SU-DHL-6 (cell line): ENCODE results near the gene PARP8.

Experiments
- H2AFZ ChIP-seq: fragments of 200-600 bp; sonication (generic); 2 replicates; pipeline ENCODE4 v1.6.1; 2014; ENCODE audit warnings: low read depth, mild to moderate bottlenecking, moderate library complexity, mixed read lengths, antibody characterized with exemption, low read length; ENCODE audit not compliant: severe bottlenecking
- H3F3A ChIP-seq: fragments of 200-600 bp; shearing (Covaris generic); 2 replicates; pipeline ENCODE4 v1.6.0; 2016; ENCODE audit warnings: antibody characterized with exemption, mild to moderate bottlenecking; ENCODE audit not compliant: insufficient read depth
- H3K27ac ChIP-seq: fragments of 200-600 bp; sonication (generic); 2 replicates; pipeline ENCODE4 v1.5.1; 2016; ENCODE audit warnings: low read depth, mild to moderate bottlenecking, low read length, moderate library complexity, mixed read lengths
- H3K27me3 ChIP-seq: fragments of 200-600 bp; sonication (generic), shearing (Covaris generic); 2 replicates; pipeline ENCODE4 v1.6.0; 2014; ENCODE audit warnings: mild to moderate bottlenecking, low read length
- H3K36me3 ChIP-seq: fragments of 200-600 bp; sonication (generic); 2 replicates; pipeline ENCODE4 v1.6.1; 2014; ENCODE audit warnings: mild to moderate bottlenecking, low read length, mixed read lengths
- H3K4me2 ChIP-seq: fragments of 300-600, 200-600 bp; shearing (Covaris generic), sonication (generic); 2 replicates; pipeline ENCODE4 v1.6.0; 2014; ENCODE audit warnings: low read length, low read depth, mild to moderate bottlenecking; ENCODE audit not compliant: poor library complexity, severe bottlenecking
- H3K4me3 ChIP-seq: fragments of 200-600 bp; sonication (generic); 2 replicates; pipeline ENCODE4 v1.5.1; 2014; ENCODE audit warnings: antibody characterized with exemption, low read length, mild to moderate bottlenecking, mixed read lengths; ENCODE audit not compliant: insufficient read depth, poor library complexity, severe bottlenecking
- H3K79me2 ChIP-seq: fragments of 200-600 bp; sonication (generic); 2 replicates; pipeline ENCODE4 v1.6.1; 2014; ENCODE audit warnings: mild to moderate bottlenecking, low read length, moderate library complexity; ENCODE audit not compliant: insufficient read depth
- H3K9ac ChIP-seq: fragments of 200-600 bp; sonication (generic); 2 replicates; pipeline ENCODE4 v1.7.0; 2014; ENCODE audit warnings: mild to moderate bottlenecking, low read length
- H3K9me2 ChIP-seq: fragments of 200-600 bp; sonication (generic); replicated peaks from 2 replicates; pipeline ENCODE4 v1.6.1; 2014; ENCODE audit warnings: low read length; ENCODE audit not compliant: insufficient read depth
- H3K9me3 ChIP-seq: fragments of 200-600 bp; sonication (generic); 2 replicates; pipeline ENCODE4 v1.6.1; 2014; ENCODE audit warnings: low read length, mixed read lengths; ENCODE audit not compliant: insufficient read depth
- H4K20me1 ChIP-seq: fragments of 200-600 bp; sonication (generic); 2 replicates; pipeline ENCODE4 v1.6.1; 2014; ENCODE audit warnings: low read depth, mild to moderate bottlenecking, antibody characterized with exemption, low read length, moderate library complexity, mixed read lengths
- CTCF ChIP-seq: fragments of 200-600 bp; sonication (generic); IDR thresholded peaks from one replicate; pipeline ENCODE4 v1.5.1; 2017; ENCODE audit warnings: antibody characterized with exemption, mild to moderate bottlenecking, low read length, moderate library complexity; ENCODE audit not compliant: insufficient read depth, poor library complexity, severe bottlenecking
- EZH2phosphoT487 ChIP-seq: fragments of 200-600 bp; sonication (generic), shearing (Covaris generic); conservative IDR thresholded peaks from 2 replicates; pipeline ENCODE4 v1.6.1; 2018; ENCODE audit warnings: mild to moderate bottlenecking, antibody characterized with exemption, low read length, moderate library complexity, mixed read lengths

PARP8 gene

GRCh38 chr5:50798002-50798401 is 131.6 kb downstream of the PARP8 start:
- no peak for TF ChIP-seq CTCF
- TF ChIP-seq EZH2phosphoT487: no peak
- Histone ChIP-seq H4K20me1 (no peaks in the 10 kb centered on the region), H2AFZ (no peak overlapping the region), H3K9me2 (no peaks in the 10 kb centered on the region), H3K4me2 (no peak overlapping the region), H3K36me3 (peaks cover 4% of the 10 kb centered on the region; the same call in 1 of the 2 replicates), H3F3A (no peaks in the 10 kb centered on the region), H3K27me3 (no peaks in the 10 kb centered on the region), H3K9me3 (no peaks in the 10 kb centered on the region), H3K27ac (no peak overlapping the region), H3K4me3 (no peak overlapping the region), H3K9ac (no peak overlapping the region), H3K79me2 (no peaks in the 10 kb centered on the region)

GRCh38 chr5:50799596-50799995 is 133.2 kb downstream of the PARP8 start:
- Histone ChIP-seq H3K9ac (no peak overlapping the region), H3K27me3 (no peaks in the 10 kb centered on the region), H3K36me3 (peaks cover 4% of the 10 kb centered on the region; the same call in 1 of the 2 replicates), H4K20me1 (no peaks in the 10 kb centered on the region), H3K9me2 (no peaks in the 10 kb centered on the region), H3K79me2 (no peaks in the 10 kb centered on the region), H3K9me3 (no peaks in the 10 kb centered on the region), H3F3A (no peaks in the 10 kb centered on the region), H2AFZ (no peak overlapping the region), H3K4me2 (no peak overlapping the region), H3K4me3 (no peak overlapping the region), H3K27ac (no peak overlapping the region)
- TF ChIP-seq EZH2phosphoT487 (no peak), CTCF (no peak)

GRCh38 chr5:50800410-50800809 is 134.0 kb downstream of the PARP8 start:
- H3K4me2 ChIP-seq: no peak overlapping the region
- peaks cover 4% of the 10 kb centered on the region; the same call in 1 of the 2 replicates for H3K36me3 ChIP-seq
- H4K20me1 ChIP-seq: no peaks in the 10 kb centered on the region
- no peak overlapping the region for H3K4me3 ChIP-seq
- no peaks in the 10 kb centered on the region for H3F3A ChIP-seq
- no peaks in the 10 kb centered on the region for H3K9me2 ChIP-seq
- no peak overlapping the region for H3K9ac ChIP-seq
- H2AFZ ChIP-seq: no peak overlapping the region
- no peak overlapping the region for H3K27ac ChIP-seq
- H3K9me3 ChIP-seq: no peaks in the 10 kb centered on the region
- no peaks in the 10 kb centered on the region for H3K79me2 ChIP-seq
- TF ChIP-seq EZH2phosphoT487 (no peak), CTCF (no peak)
- H3K27me3 ChIP-seq: no peaks in the 10 kb centered on the region

- H3K4me2 ChIP-seq: no peak overlapping the region
- no peaks in the 10 kb centered on the region; the same call in 1 of the 2 replicates for H3K9me2 ChIP-seq
- no peaks in the 10 kb centered on the region for H3K79me2 ChIP-seq
- no peaks in the 10 kb centered on the region for H3F3A ChIP-seq
- H3K9ac ChIP-seq: no peak overlapping the region
- H3K27ac ChIP-seq: no peak overlapping the region
- no peaks in the 10 kb centered on the region for H3K9me3 ChIP-seq
- no peaks in the 10 kb centered on the region for H3K27me3 ChIP-seq
- H2AFZ ChIP-seq: no peak overlapping the region
- H3K4me3 ChIP-seq: no peak overlapping the region
- no peaks in the 10 kb centered on the region for H4K20me1 ChIP-seq
- TF ChIP-seq CTCF (no peak), EZH2phosphoT487 (no peak)
- 0 out of 2 replicates have a peak, but pooled peaks cover 2% of the 10 kb centered on the region for H3K36me3 ChIP-seq
These were observed 141.2 kb downstream of the PARP8 start for GRCh38 chr5:50807661-50808060.
